Neural cell (in vitro differentiated cells): ENCODE measurements around the gene TENT4B. TPM values are rescaled to one million over a fixed set of nuclear protein-coding genes. Genes with fewer than 3 reads are reported as not detected.

ENCODE experiments used
- H2AFZ ChIP-seq: fragments of 200-600, 300-800 bp; sonication (generic), shearing (Covaris generic); 2 replicates; pipeline ENCODE4 v1.6.0; 2014; ENCODE audit warnings: low read depth, mild to moderate bottlenecking, antibody characterized with exemption, low read length, moderate library complexity
- H3F3A ChIP-seq: fragments of 200-600 bp; shearing (Covaris generic); 2 replicates; pipeline ENCODE4 v1.6.1; 2016; ENCODE audit warnings: mild to moderate bottlenecking, moderate library complexity, mixed read lengths, antibody characterized with exemption, low read length; ENCODE audit not compliant: insufficient read depth, poor library complexity, severe bottlenecking
- H3K27ac ChIP-seq: fragments of 200-600, 300-800 bp; sonication (generic), shearing (Covaris generic); 2 replicates; pipeline ENCODE4 v1.5.1; 2014; ENCODE audit warnings: mild to moderate bottlenecking, low read length, moderate library complexity
- H3K27me3 ChIP-seq: fragments of 300-800, 200-600 bp; sonication (generic), shearing (Covaris generic); 2 replicates; pipeline ENCODE4 v1.6.0; 2014; ENCODE audit warnings: mild to moderate bottlenecking, low read depth, low read length, moderate library complexity; ENCODE audit not compliant: insufficient read depth
- H3K36me3 ChIP-seq: fragments of 300-800, 200-600 bp; sonication (generic), shearing (Covaris generic); 2 replicates; pipeline ENCODE4 v1.5.1; 2014; ENCODE audit warnings: mild to moderate bottlenecking, antibody characterized with exemption, low read length, moderate library complexity; ENCODE audit not compliant: insufficient read depth
- H3K4me2 ChIP-seq: fragments of 300-800, 200-600 bp; sonication (generic), shearing (Covaris generic); 2 replicates; pipeline ENCODE4 v1.6.0; 2014; ENCODE audit warnings: mild to moderate bottlenecking, low read length
- H3K4me3 ChIP-seq: fragments of 300-800, 200-600 bp; sonication (generic), shearing (Covaris generic); 2 replicates; pipeline ENCODE4 v1.5.1; 2014; ENCODE audit warnings: mild to moderate bottlenecking, low read length, moderate library complexity
- H3K79me2 ChIP-seq: fragments of 200-600 bp; shearing (Covaris generic); replicated peaks from 2 replicates; pipeline ENCODE4 v1.6.0; 2014; ENCODE audit warnings: mild to moderate bottlenecking, low read length, moderate library complexity; ENCODE audit not compliant: insufficient read depth
- H3K9ac ChIP-seq: fragments of 300-800, 200-600 bp; sonication (generic), shearing (Covaris generic); 2 replicates; pipeline ENCODE4 v1.6.1; 2016; ENCODE audit warnings: mild to moderate bottlenecking, low read length, mixed read lengths
- H3K9me2 ChIP-seq: fragments of 200-600 bp; shearing (Covaris generic); 2 replicates; pipeline ENCODE4 v1.6.1; 2016; ENCODE audit warnings: mild to moderate bottlenecking, low read length, mixed read lengths; ENCODE audit not compliant: insufficient read depth
- H3K9me3 ChIP-seq: fragments of 200-600, 300-800 bp; sonication (generic), shearing (Covaris generic); 2 replicates; pipeline ENCODE4 v1.6.1; 2016; ENCODE audit warnings: mild to moderate bottlenecking, mixed run types, low read length, moderate library complexity, mixed read lengths
- H4K20me1 ChIP-seq: fragments of 200-600 bp; shearing (Covaris generic); 2 replicates; pipeline ENCODE4 v1.6.1; 2016; ENCODE audit warnings: mild to moderate bottlenecking, mixed run types; ENCODE audit not compliant: insufficient read depth
- CTCF ChIP-seq: fragments of 450-650 bp; IDR thresholded peaks from 2 replicates; pipeline ENCODE4 v1.5.1; 2014; ENCODE audit warnings: antibody characterized with exemption, mild to moderate bottlenecking, moderate library complexity; ENCODE audit not compliant: poor library complexity, severe bottlenecking
- EP300 ChIP-seq: fragments of 450-650 bp; conservative IDR thresholded peaks from 2 replicates; pipeline ENCODE4 v1.6.1; 2014; ENCODE audit warnings: antibody characterized with exemption, mild to moderate bottlenecking, moderate library complexity; ENCODE audit not compliant: poor library complexity, severe bottlenecking
- EZH2 ChIP-seq: fragments of 200-600, 300-800 bp; shearing (Covaris generic), sonication (generic); IDR thresholded peaks from 2 replicates; pipeline ENCODE4 v1.6.1; 2014; ENCODE audit warnings: antibody characterized with exemption, low read length, borderline replicate concordance, mild to moderate bottlenecking; ENCODE audit not compliant: insufficient read depth, poor library complexity, severe bottlenecking
- MXI1 ChIP-seq: fragments of 450-650 bp; conservative IDR thresholded peaks from 2 replicates; pipeline ENCODE4 v1.6.1; 2014; ENCODE audit warnings: antibody characterized with exemption, mild to moderate bottlenecking; ENCODE audit not compliant: poor library complexity, severe bottlenecking
- POLR2AphosphoS5 ChIP-seq: IDR thresholded peaks from 2 replicates; pipeline ENCODE4 v1.6.1; 2012
- RAD21 ChIP-seq: fragments of 450-650 bp; conservative IDR thresholded peaks from 2 replicates; pipeline ENCODE4 v1.6.1; 2014; ENCODE audit warnings: antibody characterized with exemption, mild to moderate bottlenecking, moderate library complexity
- SMC3 ChIP-seq: fragments of 450-650 bp; conservative IDR thresholded peaks from 2 replicates; pipeline ENCODE4 v1.6.1; 2014; ENCODE audit warnings: antibody characterized with exemption, mild to moderate bottlenecking, moderate library complexity; ENCODE audit not compliant: poor library complexity
- TAF1 ChIP-seq: IDR thresholded peaks from 2 replicates; pipeline ENCODE4 v1.6.1; 2012; ENCODE audit warnings: low read depth
- polyA plus RNA-seq: library from polyadenylated mRNA; depleted of rRNA; stranded (reverse); fragments of >200 nt; gene quantifications from 2 replicates; pipeline ENCODE4 v1.2.3, GENCODE V29; 2014
- TF ChIP-seq, protein P1 (sequence below): IDR thresholded peaks from 2 replicates; pipeline ENCODE4 v1.6.1; 2012; ENCODE audit warnings: borderline replicate concordance

The TENT4B gene
- polyA plus RNA-seq, 1 donor from 2014 or later: 16.9 TPM

GRCh38 chr16:50261160-50261706 lies 108.1 kb downstream of the TENT4B start:
- no peak overlapping the region for H3K27ac ChIP-seq
- no peaks in the 10 kb centered on the region for H3K79me2 ChIP-seq
- H3K36me3 ChIP-seq: no peaks in the 10 kb centered on the region
- H3K9me3 ChIP-seq: no peaks in the 10 kb centered on the region
- H3K27me3 ChIP-seq: no peaks in the 10 kb centered on the region
- no peaks in the 10 kb centered on the region for H3K9me2 ChIP-seq
- no peak overlapping the region for H3K4me3 ChIP-seq
- TF ChIP-seq POLR2AphosphoS5: no peak
- TF ChIP-seq EP300: no peak
- no peak for TF ChIP-seq EZH2
- TF ChIP-seq TAF1: no peak
- TF ChIP-seq RAD21: no peak
- TF ChIP-seq, protein P1, sequence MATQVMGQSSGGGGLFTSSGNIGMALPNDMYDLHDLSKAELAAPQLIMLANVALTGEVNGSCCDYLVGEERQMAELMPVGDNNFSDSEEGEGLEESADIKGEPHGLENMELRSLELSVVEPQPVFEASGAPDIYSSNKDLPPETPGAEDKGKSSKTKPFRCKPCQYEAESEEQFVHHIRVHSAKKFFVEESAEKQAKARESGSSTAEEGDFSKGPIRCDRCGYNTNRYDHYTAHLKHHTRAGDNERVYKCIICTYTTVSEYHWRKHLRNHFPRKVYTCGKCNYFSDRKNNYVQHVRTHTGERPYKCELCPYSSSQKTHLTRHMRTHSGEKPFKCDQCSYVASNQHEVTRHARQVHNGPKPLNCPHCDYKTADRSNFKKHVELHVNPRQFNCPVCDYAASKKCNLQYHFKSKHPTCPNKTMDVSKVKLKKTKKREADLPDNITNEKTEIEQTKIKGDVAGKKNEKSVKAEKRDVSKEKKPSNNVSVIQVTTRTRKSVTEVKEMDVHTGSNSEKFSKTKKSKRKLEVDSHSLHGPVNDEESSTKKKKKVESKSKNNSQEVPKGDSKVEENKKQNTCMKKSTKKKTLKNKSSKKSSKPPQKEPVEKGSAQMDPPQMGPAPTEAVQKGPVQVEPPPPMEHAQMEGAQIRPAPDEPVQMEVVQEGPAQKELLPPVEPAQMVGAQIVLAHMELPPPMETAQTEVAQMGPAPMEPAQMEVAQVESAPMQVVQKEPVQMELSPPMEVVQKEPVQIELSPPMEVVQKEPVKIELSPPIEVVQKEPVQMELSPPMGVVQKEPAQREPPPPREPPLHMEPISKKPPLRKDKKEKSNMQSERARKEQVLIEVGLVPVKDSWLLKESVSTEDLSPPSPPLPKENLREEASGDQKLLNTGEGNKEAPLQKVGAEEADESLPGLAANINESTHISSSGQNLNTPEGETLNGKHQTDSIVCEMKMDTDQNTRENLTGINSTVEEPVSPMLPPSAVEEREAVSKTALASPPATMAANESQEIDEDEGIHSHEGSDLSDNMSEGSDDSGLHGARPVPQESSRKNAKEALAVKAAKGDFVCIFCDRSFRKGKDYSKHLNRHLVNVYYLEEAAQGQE: no peak
- no peak for TF ChIP-seq MXI1
- no peak for TF ChIP-seq CTCF
- no peak for TF ChIP-seq SMC3
- H4K20me1 ChIP-seq: no peaks in the 10 kb centered on the region
- H3K9ac ChIP-seq: no peak overlapping the region
- H3K4me2 ChIP-seq: no peak overlapping the region
- no peaks in the 10 kb centered on the region for H3F3A ChIP-seq
- H2AFZ ChIP-seq: no peak overlapping the region

GRCh38 chr16:50261707-50262235 lies 108.7 kb downstream of the TENT4B start:
- TF ChIP-seq MXI1 (no peak), EP300 (no peak), EZH2 (no peak), RAD21 (no peak), POLR2AphosphoS5 (no peak)
- TF ChIP-seq, protein P1: no peak
- H3F3A ChIP-seq: no peaks in the 10 kb centered on the region
- H3K27ac ChIP-seq: no peak overlapping the region
- H4K20me1 ChIP-seq: no peaks in the 10 kb centered on the region
- H3K9me3 ChIP-seq: no peaks in the 10 kb centered on the region
- H3K9ac ChIP-seq: no peak overlapping the region
- H2AFZ ChIP-seq: no peak overlapping the region
- H3K4me2 ChIP-seq: no peak overlapping the region
- no peaks in the 10 kb centered on the region for H3K27me3 ChIP-seq
- no peak overlapping the region for H3K4me3 ChIP-seq
- H3K9me2 ChIP-seq: no peaks in the 10 kb centered on the region
- no peaks in the 10 kb centered on the region for H3K79me2 ChIP-seq
- no peaks in the 10 kb centered on the region for H3K36me3 ChIP-seq
